GM13976 (cell line): ENCODE results near the gene AGAP1.

Source experiments
- DNase-seq: peaks from one replicate; pipeline ENCODE4 v3.0.0; 2012; ENCODE audit warnings: low spot score
- in situ Hi-C: fragments of 300-500 bp; cut with MboI; formaldehyde crosslinking; loops from one replicate; pipeline ENCODE4 v1.12.0; 2022; ENCODE audit warnings: low sequenced_read_pairs, mixed read lengths, inconsistent platforms; ENCODE audit not compliant: unreplicated experiment
- TF ChIP-seq, protein P1 (sequence below): IDR thresholded peaks from 2 replicates; pipeline ENCODE4 v1.5.1; 2012; ENCODE audit warnings: borderline replicate concordance, mild to moderate bottlenecking; ENCODE audit not compliant: insufficient read depth; ENCODE audit errors: extremely low read depth, missing control alignments, control extremely low read depth

AGAP1 gene

DNA sequence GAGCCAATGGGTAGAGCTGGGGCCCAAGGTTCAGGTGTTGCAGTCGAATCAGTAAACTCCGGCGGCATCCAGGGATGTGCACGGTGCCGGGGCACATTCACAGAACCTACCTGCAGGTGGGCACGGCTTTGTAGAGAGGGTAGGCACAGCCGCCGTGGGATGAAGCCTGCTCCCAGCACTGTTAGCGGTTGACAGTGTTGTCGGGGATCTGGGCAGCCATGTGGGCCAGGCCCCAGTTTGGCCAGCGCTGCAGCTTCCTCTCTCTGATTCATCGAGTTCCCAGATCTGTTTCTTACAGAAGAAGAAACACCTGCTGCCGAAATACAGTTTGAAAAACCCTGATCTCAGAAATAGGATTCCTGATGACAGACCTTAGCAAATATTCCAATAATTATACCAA lies 274.8 kb downstream of the AGAP1 start:
- TF ChIP-seq, protein P1, sequence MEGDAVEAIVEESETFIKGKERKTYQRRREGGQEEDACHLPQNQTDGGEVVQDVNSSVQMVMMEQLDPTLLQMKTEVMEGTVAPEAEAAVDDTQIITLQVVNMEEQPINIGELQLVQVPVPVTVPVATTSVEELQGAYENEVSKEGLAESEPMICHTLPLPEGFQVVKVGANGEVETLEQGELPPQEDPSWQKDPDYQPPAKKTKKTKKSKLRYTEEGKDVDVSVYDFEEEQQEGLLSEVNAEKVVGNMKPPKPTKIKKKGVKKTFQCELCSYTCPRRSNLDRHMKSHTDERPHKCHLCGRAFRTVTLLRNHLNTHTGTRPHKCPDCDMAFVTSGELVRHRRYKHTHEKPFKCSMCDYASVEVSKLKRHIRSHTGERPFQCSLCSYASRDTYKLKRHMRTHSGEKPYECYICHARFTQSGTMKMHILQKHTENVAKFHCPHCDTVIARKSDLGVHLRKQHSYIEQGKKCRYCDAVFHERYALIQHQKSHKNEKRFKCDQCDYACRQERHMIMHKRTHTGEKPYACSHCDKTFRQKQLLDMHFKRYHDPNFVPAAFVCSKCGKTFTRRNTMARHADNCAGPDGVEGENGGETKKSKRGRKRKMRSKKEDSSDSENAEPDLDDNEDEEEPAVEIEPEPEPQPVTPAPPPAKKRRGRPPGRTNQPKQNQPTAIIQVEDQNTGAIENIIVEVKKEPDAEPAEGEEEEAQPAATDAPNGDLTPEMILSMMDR = no peak

DNA sequence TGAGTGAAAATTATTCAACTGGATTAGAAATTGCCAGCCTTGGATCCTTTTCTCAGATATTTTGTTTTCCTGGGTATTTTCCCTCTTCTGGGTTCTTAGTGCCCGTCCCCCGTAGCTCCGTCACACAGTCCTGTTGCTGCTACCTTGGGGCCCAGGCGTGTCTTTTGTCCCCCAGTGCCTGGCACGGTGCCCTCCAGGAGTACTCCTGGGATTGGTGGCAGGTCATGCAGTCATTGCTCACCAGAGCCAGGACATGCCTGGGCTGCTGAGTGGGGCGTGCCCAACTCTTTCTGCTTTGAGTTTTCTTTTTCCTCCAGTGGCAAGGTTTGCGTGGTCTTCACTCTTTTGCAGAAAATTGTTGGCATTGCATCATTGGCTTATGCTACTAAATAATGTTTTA lies 275.2 kb downstream of the AGAP1 start:
- in situ Hi-C loops = no loop called here
- no peak for DNase-seq
- TF ChIP-seq, protein P1 = no peak

More for the DNA sequence above, 274.8 kb downstream of the AGAP1 start:
- DNase-seq = no peak
- in situ Hi-C loops = no loop called here

DNA sequence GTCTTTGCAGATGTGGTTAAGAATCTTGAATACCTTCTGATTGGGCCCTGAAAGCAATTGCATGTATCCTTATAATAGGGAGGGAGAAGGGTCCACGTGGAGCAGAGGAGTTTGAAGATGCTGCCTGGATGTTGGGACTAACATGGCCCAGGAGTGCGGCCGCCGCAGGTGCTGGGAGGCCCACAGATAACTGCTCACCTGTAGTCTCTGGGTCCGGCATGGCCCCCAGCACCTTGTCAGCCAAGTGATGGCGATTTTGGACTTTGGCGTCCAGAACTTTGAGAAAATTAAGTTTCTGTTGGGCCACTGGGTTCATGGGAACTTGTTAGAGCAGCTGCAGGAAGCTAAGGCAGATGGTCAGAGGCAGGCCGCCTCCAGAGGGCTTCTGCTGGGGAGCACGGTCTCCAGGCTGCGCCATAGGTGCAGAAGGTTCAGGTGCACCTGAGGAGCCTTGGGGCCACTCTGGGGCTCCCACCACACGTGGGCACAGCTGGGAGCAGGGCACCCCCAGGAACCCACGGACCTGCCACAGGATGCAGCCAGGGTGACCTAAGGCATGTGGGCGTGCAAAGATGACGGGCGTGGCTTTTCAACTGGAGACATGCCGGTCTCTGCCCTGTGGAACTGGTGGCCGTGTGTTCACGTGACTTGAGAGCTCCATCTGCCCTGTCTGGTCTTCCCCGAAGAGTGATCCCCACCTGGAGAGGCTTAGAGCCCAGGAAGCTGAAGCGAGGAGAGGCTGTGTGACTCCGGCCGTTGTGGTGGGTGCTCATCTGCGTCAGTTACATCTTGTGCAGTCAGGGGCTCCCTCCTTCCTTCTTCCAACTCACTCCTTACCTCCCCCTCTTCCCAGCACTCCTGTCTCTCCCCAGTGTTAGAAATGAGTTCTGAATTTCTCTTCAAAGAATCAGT lies 277.3 kb downstream of the AGAP1 start:
- no peak for DNase-seq
- TF ChIP-seq, protein P1 = no peak
- in situ Hi-C loops = no loop called here

DNA sequence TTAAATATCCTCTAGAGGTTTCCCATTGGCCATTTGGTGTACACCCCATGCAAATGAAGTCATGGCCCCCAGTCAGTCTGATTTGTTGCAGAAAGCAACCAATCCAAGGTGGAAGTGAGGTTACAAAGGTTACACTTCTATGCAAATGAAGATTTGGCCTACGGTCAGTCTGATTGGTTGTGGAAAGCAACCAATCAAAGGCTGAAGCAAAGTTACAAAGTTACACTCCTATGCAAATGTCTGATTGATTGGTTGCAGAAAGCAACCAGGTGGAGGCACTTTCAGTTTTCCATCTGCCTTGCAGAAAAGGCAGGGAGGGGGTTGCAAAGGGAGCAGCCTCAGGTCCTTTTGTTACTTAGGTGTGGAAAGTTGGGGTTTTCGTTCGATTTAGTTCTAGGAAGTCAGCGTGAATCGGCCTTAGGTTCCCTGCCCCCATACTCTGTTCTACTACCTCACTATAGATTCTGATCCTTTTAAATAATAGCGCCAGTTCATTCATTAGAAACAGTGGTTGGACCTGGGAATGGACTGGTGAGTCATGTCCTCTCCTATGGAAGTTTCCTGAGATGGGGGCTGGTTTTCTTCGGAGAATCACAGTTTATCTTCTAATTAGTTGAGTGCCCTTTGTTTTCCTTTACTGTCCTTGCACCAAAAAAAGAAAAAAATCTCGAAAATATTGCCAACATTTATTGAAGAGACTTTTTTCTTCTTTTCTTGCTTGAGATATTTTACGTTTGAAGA lies 279.5 kb downstream of the AGAP1 start:
- no peak for DNase-seq
- TF ChIP-seq, protein P1 = no peak
- in situ Hi-C loops = no loop called here

DNA sequence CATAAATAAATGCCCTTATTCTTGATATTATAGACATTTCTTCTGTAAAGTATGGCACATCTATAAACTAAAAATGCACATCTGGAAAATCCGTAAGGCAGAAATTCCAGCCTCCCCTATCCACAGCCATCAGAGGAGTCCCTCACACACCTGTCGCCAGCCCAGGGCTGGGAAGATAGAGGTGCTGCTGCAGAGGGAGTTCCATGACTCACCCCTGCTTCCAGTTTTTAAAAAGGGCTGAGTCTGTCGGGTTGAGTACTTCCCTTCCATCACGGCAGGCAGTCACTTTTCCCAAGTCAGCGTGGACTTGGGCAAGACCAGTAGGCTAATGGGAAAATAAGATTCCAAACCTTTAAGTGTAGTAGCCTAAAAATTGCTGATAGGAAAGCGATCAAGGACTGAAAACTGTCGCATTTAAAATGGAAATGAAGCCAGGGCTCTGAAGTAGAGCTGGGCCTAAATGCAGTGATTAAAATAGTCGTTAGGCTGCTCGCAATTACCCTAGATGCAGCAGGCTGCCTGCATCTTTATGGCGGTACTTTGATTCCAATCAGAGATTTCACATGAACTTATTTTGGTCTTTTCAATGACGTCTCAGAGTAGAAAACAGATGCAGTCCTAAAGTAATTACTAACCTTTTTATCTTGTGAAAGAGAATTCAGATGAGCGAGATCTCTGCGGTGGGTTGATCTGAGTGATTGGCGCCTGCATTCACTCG lies 280.5 kb downstream of the AGAP1 start:
- TF ChIP-seq, protein P1 = no peak
- DNase-seq = no peak
- in situ Hi-C loops = no loop called here

DNA sequence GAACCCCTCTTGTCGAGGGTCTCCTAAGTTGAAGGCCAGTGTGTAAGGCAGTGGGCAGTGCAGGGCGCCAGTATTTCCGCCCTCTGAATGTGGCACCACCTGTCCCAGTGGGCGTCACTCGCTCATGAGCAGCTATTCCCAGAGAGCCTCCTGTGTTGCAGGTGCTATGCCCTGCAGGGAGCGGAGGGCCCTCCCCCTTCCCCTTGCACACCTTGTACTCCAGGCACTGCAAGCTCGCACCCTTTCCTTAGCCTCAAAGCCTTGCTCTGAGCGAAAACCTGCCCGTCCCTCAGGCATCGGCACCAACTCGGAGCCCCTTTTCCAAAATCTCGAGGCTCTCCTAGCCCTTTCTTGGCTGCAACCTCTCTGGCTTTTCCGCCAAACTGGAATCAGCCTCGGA lies 282.7 kb downstream of the AGAP1 start:
- no peak for DNase-seq
- in situ Hi-C loops = no loop called here
- TF ChIP-seq, protein P1 = no peak
